Measurements from ENCODE around the gene SLC7A1. TPM values are rescaled to one million over a fixed set of nuclear protein-coding genes. Genes with fewer than 3 reads are reported as not detected.

SLC7A1 gene
- total and polyA plus RNA-seq, 2 donors (not counting 3 experiments of a cell fraction or from before 2014, with no cell fraction given): 21.0 to 79.3 TPM

GRCh38 chr13:29619995-29620394 is 24.5 kb upstream of the SLC7A1 start:
- no peak overlapping the region for H2AFZ ChIP-seq (ENCODE audit: low read depth, low read length)
- CTCF ChIA-PET: no interaction called here
- no peaks in the 10 kb centered on the region for H3K9me3 ChIP-seq (replicated peaks; ENCODE audit: control insufficient read depth, insufficient read depth, low read length)
- H3K27ac ChIP-seq (ENCODE audit: insufficient read depth, low read depth, low read length): no peak overlapping the region
- FAIRE-seq (no peak), DNase-seq (ENCODE audit: low read depth, low spot score) (no peak)
- no peak overlapping the region for H3K9ac ChIP-seq (replicated peaks; ENCODE audit: extremely low read depth, insufficient read depth, low read length)
- H4K20me1 ChIP-seq (replicated peaks; ENCODE audit: control insufficient read depth, extremely low read depth, insufficient read depth, low read length): no peaks in the 10 kb centered on the region
- intact Hi-C loops (cut with micrococcal nuclease): no loop called here
- H3K27me3 ChIP-seq (ENCODE audit: control insufficient read depth in 2 of 2, insufficient read depth in 2 of 2, low read length in 2 of 2): peaks cover 0 to 10% of the 10 kb centered on the region in 2 experiments
- H3K79me2 ChIP-seq (ENCODE audit: control insufficient read depth, insufficient read depth, low read length): no peaks in the 10 kb centered on the region
- dilution Hi-C loops (cut with MboI; ENCODE audit: extremely low pct_ligation_motif_present, low sequenced_read_pairs): no loop called here
- H3K4me3 ChIP-seq (replicated peaks in 1 of 3; ENCODE audit: insufficient read depth in 1 of 3, low read depth in 1 of 3, low read length in 3 of 3): no peak overlapping the region
- TF ChIP-seq JUN (IDR thresholded peaks at IDR 0.05; ENCODE audit: borderline replicate concordance, insufficient read depth, insufficient read length, low read depth): no peak
- no peak for TF ChIP-seq GATA2 (IDR thresholded peaks at IDR 0.05; ENCODE audit: insufficient read depth, insufficient read length, low read depth, low read length)
- no peak for TF ChIP-seq FOS (IDR thresholded peaks at IDR 0.05; ENCODE audit: borderline replicate concordance, insufficient read depth, low read length)
- H3K4me2 ChIP-seq (ENCODE audit: insufficient read depth, low read length): no peak overlapping the region
- H3K36me3 ChIP-seq (ENCODE audit: control insufficient read depth in 2 of 2, extremely low read depth in 1 of 2, insufficient read depth in 2 of 2, low read length in 2 of 2): no peaks in the 10 kb centered on the region
- no peaks in the 10 kb centered on the region for H3K4me1 ChIP-seq (ENCODE audit: control insufficient read depth, extremely low read depth, insufficient read depth, low read length)
- no peaks in the 10 kb centered on the region for H3K9me1 ChIP-seq (replicated peaks; ENCODE audit: control insufficient read depth, extremely low read depth, insufficient read depth, low read length)
- BruUV-seq (replicated peaks): no TSS peak
- POLR2A ChIA-PET: no interaction called here

- no TSS peak for BruUV-seq (replicated peaks)
- H3K79me2 ChIP-seq (ENCODE audit: control insufficient read depth, insufficient read depth, low read length): no peaks in the 10 kb centered on the region
- intact Hi-C loops (cut with micrococcal nuclease): no loop called here
- H3K9me3 ChIP-seq (replicated peaks; ENCODE audit: control insufficient read depth, insufficient read depth, low read length): no peaks in the 10 kb centered on the region
- no peaks in the 10 kb centered on the region for H3K36me3 ChIP-seq (ENCODE audit: control insufficient read depth in 2 of 2, extremely low read depth in 1 of 2, insufficient read depth in 2 of 2, low read length in 2 of 2)
- no peak for DNase-seq (ENCODE audit: low read depth, low spot score)
- H3K27me3 ChIP-seq (ENCODE audit: control insufficient read depth in 2 of 2, insufficient read depth in 2 of 2, low read length in 2 of 2): peaks cover 10 to 31% of the 10 kb centered on the region in 2 experiments
- no peaks in the 10 kb centered on the region for H3K4me1 ChIP-seq (ENCODE audit: control insufficient read depth, extremely low read depth, insufficient read depth, low read length)
- ChIA-PET POLR2A (no interaction called here), CTCF (no interaction called here)
- H3K4me3 ChIP-seq (replicated peaks in 1 of 3; ENCODE audit: insufficient read depth in 1 of 3, low read depth in 1 of 3, low read length in 3 of 3): no peak overlapping the region
- no peak for FAIRE-seq
- H2AFZ ChIP-seq (ENCODE audit: low read depth, low read length): no peak overlapping the region
- no peak overlapping the region for H3K27ac ChIP-seq (ENCODE audit: insufficient read depth, low read depth, low read length)
- no peaks in the 10 kb centered on the region for H3K9me1 ChIP-seq (replicated peaks; ENCODE audit: control insufficient read depth, extremely low read depth, insufficient read depth, low read length)
- H4K20me1 ChIP-seq (replicated peaks; ENCODE audit: control insufficient read depth, extremely low read depth, insufficient read depth, low read length): no peaks in the 10 kb centered on the region
- dilution Hi-C loops (cut with MboI; ENCODE audit: extremely low pct_ligation_motif_present, low sequenced_read_pairs): no loop called here
- H3K4me2 ChIP-seq (ENCODE audit: insufficient read depth, low read length): no peak overlapping the region
- H3K9ac ChIP-seq (replicated peaks; ENCODE audit: extremely low read depth, insufficient read depth, low read length): no peak overlapping the region
- TF ChIP-seq EZH2 (IDR thresholded peaks at IDR 0.05; ENCODE audit: borderline replicate concordance, low read depth, low read length, severe bottlenecking): no peak
- TF ChIP-seq POLR2AphosphoS5 (IDR thresholded peaks at IDR 0.05; ENCODE audit: insufficient read depth, low read depth, low read length): no peak
- TF ChIP-seq, protein P1, sequence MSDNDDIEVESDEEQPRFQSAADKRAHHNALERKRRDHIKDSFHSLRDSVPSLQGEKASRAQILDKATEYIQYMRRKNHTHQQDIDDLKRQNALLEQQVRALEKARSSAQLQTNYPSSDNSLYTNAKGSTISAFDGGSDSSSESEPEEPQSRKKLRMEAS (IDR thresholded peaks at IDR 0.05; ENCODE audit: insufficient read depth, insufficient read length): no peak
- TF ChIP-seq FOS (IDR thresholded peaks at IDR 0.05; ENCODE audit: borderline replicate concordance, insufficient read depth, low read length): no peak
- TF ChIP-seq MYC (IDR thresholded peaks at IDR 0.05; ENCODE audit: low read depth, low read length): no peak
- TF ChIP-seq JUN (IDR thresholded peaks at IDR 0.05; ENCODE audit: borderline replicate concordance, insufficient read depth, insufficient read length, low read depth): no peak
- no peak for TF ChIP-seq POLR2A (IDR thresholded peaks at IDR 0.05; ENCODE audit: low read depth, low read length)
- TF ChIP-seq GATA2 (IDR thresholded peaks at IDR 0.05; ENCODE audit: insufficient read depth, insufficient read length, low read depth, low read length): no peak
- TF ChIP-seq, protein P2, sequence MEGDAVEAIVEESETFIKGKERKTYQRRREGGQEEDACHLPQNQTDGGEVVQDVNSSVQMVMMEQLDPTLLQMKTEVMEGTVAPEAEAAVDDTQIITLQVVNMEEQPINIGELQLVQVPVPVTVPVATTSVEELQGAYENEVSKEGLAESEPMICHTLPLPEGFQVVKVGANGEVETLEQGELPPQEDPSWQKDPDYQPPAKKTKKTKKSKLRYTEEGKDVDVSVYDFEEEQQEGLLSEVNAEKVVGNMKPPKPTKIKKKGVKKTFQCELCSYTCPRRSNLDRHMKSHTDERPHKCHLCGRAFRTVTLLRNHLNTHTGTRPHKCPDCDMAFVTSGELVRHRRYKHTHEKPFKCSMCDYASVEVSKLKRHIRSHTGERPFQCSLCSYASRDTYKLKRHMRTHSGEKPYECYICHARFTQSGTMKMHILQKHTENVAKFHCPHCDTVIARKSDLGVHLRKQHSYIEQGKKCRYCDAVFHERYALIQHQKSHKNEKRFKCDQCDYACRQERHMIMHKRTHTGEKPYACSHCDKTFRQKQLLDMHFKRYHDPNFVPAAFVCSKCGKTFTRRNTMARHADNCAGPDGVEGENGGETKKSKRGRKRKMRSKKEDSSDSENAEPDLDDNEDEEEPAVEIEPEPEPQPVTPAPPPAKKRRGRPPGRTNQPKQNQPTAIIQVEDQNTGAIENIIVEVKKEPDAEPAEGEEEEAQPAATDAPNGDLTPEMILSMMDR (IDR thresholded peaks at IDR 0.05; ENCODE audit: extremely low read depth in 1 of 2, insufficient read depth in 1 of 2, low read depth in 1 of 2, low read length in 2 of 2): no peak
Measured at GRCh38 chr13:29613101-29613500, 17.6 kb upstream of the SLC7A1 start.

All from endothelial cell of umbilical vein (primary cell).